Neural cell (in vitro differentiated cells): Measurements from ENCODE around the gene RIC8B. TPM values are rescaled to one million over a fixed set of nuclear protein-coding genes. Genes with fewer than 3 reads are reported as not detected.

Experiments
- H2AFZ ChIP-seq: fragments of 200-600, 300-800 bp; sonication (generic), shearing (Covaris generic); 2 replicates; pipeline ENCODE4 v1.6.0; 2014; ENCODE audit warnings: low read depth, mild to moderate bottlenecking, antibody characterized with exemption, low read length, moderate library complexity
- H3F3A ChIP-seq: fragments of 200-600 bp; shearing (Covaris generic); 2 replicates; pipeline ENCODE4 v1.6.1; 2016; ENCODE audit warnings: mild to moderate bottlenecking, moderate library complexity, mixed read lengths, antibody characterized with exemption, low read length; ENCODE audit not compliant: insufficient read depth, poor library complexity, severe bottlenecking
- H3K27ac ChIP-seq: fragments of 200-600, 300-800 bp; sonication (generic), shearing (Covaris generic); 2 replicates; pipeline ENCODE4 v1.5.1; 2014; ENCODE audit warnings: mild to moderate bottlenecking, low read length, moderate library complexity
- H3K27me3 ChIP-seq: fragments of 300-800, 200-600 bp; sonication (generic), shearing (Covaris generic); 2 replicates; pipeline ENCODE4 v1.6.0; 2014; ENCODE audit warnings: mild to moderate bottlenecking, low read depth, low read length, moderate library complexity; ENCODE audit not compliant: insufficient read depth
- H3K36me3 ChIP-seq: fragments of 300-800, 200-600 bp; sonication (generic), shearing (Covaris generic); 2 replicates; pipeline ENCODE4 v1.5.1; 2014; ENCODE audit warnings: mild to moderate bottlenecking, antibody characterized with exemption, low read length, moderate library complexity; ENCODE audit not compliant: insufficient read depth
- H3K4me2 ChIP-seq: fragments of 300-800, 200-600 bp; sonication (generic), shearing (Covaris generic); 2 replicates; pipeline ENCODE4 v1.6.0; 2014; ENCODE audit warnings: mild to moderate bottlenecking, low read length
- H3K4me3 ChIP-seq: fragments of 300-800, 200-600 bp; sonication (generic), shearing (Covaris generic); 2 replicates; pipeline ENCODE4 v1.5.1; 2014; ENCODE audit warnings: mild to moderate bottlenecking, low read length, moderate library complexity
- H3K79me2 ChIP-seq: fragments of 200-600 bp; shearing (Covaris generic); replicated peaks from 2 replicates; pipeline ENCODE4 v1.6.0; 2014; ENCODE audit warnings: mild to moderate bottlenecking, low read length, moderate library complexity; ENCODE audit not compliant: insufficient read depth
- H3K9ac ChIP-seq: fragments of 300-800, 200-600 bp; sonication (generic), shearing (Covaris generic); 2 replicates; pipeline ENCODE4 v1.6.1; 2016; ENCODE audit warnings: mild to moderate bottlenecking, low read length, mixed read lengths
- H3K9me2 ChIP-seq: fragments of 200-600 bp; shearing (Covaris generic); 2 replicates; pipeline ENCODE4 v1.6.1; 2016; ENCODE audit warnings: mild to moderate bottlenecking, low read length, mixed read lengths; ENCODE audit not compliant: insufficient read depth
- H3K9me3 ChIP-seq: fragments of 200-600, 300-800 bp; sonication (generic), shearing (Covaris generic); 2 replicates; pipeline ENCODE4 v1.6.1; 2016; ENCODE audit warnings: mild to moderate bottlenecking, mixed run types, low read length, moderate library complexity, mixed read lengths
- H4K20me1 ChIP-seq: fragments of 200-600 bp; shearing (Covaris generic); 2 replicates; pipeline ENCODE4 v1.6.1; 2016; ENCODE audit warnings: mild to moderate bottlenecking, mixed run types; ENCODE audit not compliant: insufficient read depth
- EP300 ChIP-seq: fragments of 450-650 bp; conservative IDR thresholded peaks from 2 replicates; pipeline ENCODE4 v1.6.1; 2014; ENCODE audit warnings: antibody characterized with exemption, mild to moderate bottlenecking, moderate library complexity; ENCODE audit not compliant: poor library complexity, severe bottlenecking
- EZH2 ChIP-seq: fragments of 200-600, 300-800 bp; shearing (Covaris generic), sonication (generic); IDR thresholded peaks from 2 replicates; pipeline ENCODE4 v1.6.1; 2014; ENCODE audit warnings: antibody characterized with exemption, low read length, borderline replicate concordance, mild to moderate bottlenecking; ENCODE audit not compliant: insufficient read depth, poor library complexity, severe bottlenecking
- MXI1 ChIP-seq: fragments of 450-650 bp; conservative IDR thresholded peaks from 2 replicates; pipeline ENCODE4 v1.6.1; 2014; ENCODE audit warnings: antibody characterized with exemption, mild to moderate bottlenecking; ENCODE audit not compliant: poor library complexity, severe bottlenecking
- POLR2AphosphoS5 ChIP-seq: IDR thresholded peaks from 2 replicates; pipeline ENCODE4 v1.6.1; 2012
- RAD21 ChIP-seq: fragments of 450-650 bp; conservative IDR thresholded peaks from 2 replicates; pipeline ENCODE4 v1.6.1; 2014; ENCODE audit warnings: antibody characterized with exemption, mild to moderate bottlenecking, moderate library complexity
- SMC3 ChIP-seq: fragments of 450-650 bp; conservative IDR thresholded peaks from 2 replicates; pipeline ENCODE4 v1.6.1; 2014; ENCODE audit warnings: antibody characterized with exemption, mild to moderate bottlenecking, moderate library complexity; ENCODE audit not compliant: poor library complexity
- TAF1 ChIP-seq: IDR thresholded peaks from 2 replicates; pipeline ENCODE4 v1.6.1; 2012; ENCODE audit warnings: low read depth
- polyA plus RNA-seq: library from polyadenylated mRNA; depleted of rRNA; stranded (reverse); fragments of >200 nt; gene quantifications from 2 replicates; pipeline ENCODE4 v1.2.3, GENCODE V29; 2014
- TF ChIP-seq, protein P1 (sequence below): fragments of 450-650 bp; IDR thresholded peaks from 2 replicates; pipeline ENCODE4 v1.5.1; 2014; ENCODE audit warnings: antibody characterized with exemption, mild to moderate bottlenecking, moderate library complexity; ENCODE audit not compliant: poor library complexity, severe bottlenecking
- TF ChIP-seq, protein P2 (sequence below): IDR thresholded peaks from 2 replicates; pipeline ENCODE4 v1.6.1; 2012; ENCODE audit warnings: borderline replicate concordance

RIC8B gene
- polyA plus RNA-seq, 1 donor from 2014 or later = 30.0 TPM

DNA sequence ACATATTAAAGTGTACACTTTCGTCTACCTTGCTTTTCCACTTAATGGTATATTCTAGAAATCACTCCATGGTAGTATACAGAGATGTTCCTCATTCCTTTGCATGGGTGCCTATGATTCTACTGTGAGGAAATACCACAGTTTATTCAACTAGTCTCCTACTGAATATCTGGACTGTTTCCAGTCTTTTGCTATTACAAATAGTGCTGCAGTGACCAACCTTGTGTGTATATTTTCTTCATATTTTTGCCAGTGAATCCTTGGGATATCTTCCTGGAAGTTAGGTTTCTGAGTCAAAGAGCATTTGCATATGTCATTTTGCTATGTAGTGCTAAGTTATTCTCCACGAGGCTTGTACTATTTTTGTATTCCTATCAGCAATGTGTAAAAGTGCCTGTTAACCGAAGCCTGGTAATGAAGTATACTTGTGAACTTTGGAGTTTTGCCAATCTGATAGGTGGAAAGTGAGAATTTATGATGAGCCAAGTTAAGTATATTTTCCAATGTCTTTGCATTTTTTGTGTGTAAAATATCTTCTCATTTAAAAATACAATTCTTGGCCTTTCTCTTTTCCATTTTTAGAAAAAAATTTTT is 149.9 kb downstream of the RIC8B start:
- Histone ChIP-seq H3K27me3 (no peaks in the 10 kb centered on the region), H3K27ac (no peak overlapping the region), H3K9ac (no peak overlapping the region), H3K9me2 (no peaks in the 10 kb centered on the region), H2AFZ (no peak overlapping the region), H3K9me3 (no peaks in the 10 kb centered on the region), H3F3A (no peaks in the 10 kb centered on the region), H3K4me2 (no peak overlapping the region), H4K20me1 (no peaks in the 10 kb centered on the region), H3K36me3 (no peaks in the 10 kb centered on the region), H3K4me3 (no peak overlapping the region), H3K79me2 (no peaks in the 10 kb centered on the region)
- no peak for TF ChIP-seq EP300
- no peak for TF ChIP-seq SMC3
- no peak for TF ChIP-seq RAD21
- TF ChIP-seq MXI1 = no peak
- TF ChIP-seq, protein P1, sequence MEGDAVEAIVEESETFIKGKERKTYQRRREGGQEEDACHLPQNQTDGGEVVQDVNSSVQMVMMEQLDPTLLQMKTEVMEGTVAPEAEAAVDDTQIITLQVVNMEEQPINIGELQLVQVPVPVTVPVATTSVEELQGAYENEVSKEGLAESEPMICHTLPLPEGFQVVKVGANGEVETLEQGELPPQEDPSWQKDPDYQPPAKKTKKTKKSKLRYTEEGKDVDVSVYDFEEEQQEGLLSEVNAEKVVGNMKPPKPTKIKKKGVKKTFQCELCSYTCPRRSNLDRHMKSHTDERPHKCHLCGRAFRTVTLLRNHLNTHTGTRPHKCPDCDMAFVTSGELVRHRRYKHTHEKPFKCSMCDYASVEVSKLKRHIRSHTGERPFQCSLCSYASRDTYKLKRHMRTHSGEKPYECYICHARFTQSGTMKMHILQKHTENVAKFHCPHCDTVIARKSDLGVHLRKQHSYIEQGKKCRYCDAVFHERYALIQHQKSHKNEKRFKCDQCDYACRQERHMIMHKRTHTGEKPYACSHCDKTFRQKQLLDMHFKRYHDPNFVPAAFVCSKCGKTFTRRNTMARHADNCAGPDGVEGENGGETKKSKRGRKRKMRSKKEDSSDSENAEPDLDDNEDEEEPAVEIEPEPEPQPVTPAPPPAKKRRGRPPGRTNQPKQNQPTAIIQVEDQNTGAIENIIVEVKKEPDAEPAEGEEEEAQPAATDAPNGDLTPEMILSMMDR = no peak
- TF ChIP-seq, protein P2, sequence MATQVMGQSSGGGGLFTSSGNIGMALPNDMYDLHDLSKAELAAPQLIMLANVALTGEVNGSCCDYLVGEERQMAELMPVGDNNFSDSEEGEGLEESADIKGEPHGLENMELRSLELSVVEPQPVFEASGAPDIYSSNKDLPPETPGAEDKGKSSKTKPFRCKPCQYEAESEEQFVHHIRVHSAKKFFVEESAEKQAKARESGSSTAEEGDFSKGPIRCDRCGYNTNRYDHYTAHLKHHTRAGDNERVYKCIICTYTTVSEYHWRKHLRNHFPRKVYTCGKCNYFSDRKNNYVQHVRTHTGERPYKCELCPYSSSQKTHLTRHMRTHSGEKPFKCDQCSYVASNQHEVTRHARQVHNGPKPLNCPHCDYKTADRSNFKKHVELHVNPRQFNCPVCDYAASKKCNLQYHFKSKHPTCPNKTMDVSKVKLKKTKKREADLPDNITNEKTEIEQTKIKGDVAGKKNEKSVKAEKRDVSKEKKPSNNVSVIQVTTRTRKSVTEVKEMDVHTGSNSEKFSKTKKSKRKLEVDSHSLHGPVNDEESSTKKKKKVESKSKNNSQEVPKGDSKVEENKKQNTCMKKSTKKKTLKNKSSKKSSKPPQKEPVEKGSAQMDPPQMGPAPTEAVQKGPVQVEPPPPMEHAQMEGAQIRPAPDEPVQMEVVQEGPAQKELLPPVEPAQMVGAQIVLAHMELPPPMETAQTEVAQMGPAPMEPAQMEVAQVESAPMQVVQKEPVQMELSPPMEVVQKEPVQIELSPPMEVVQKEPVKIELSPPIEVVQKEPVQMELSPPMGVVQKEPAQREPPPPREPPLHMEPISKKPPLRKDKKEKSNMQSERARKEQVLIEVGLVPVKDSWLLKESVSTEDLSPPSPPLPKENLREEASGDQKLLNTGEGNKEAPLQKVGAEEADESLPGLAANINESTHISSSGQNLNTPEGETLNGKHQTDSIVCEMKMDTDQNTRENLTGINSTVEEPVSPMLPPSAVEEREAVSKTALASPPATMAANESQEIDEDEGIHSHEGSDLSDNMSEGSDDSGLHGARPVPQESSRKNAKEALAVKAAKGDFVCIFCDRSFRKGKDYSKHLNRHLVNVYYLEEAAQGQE = no peak
- TF ChIP-seq EZH2 = no peak
- TF ChIP-seq POLR2AphosphoS5 = no peak
- TF ChIP-seq TAF1 = no peak

DNA sequence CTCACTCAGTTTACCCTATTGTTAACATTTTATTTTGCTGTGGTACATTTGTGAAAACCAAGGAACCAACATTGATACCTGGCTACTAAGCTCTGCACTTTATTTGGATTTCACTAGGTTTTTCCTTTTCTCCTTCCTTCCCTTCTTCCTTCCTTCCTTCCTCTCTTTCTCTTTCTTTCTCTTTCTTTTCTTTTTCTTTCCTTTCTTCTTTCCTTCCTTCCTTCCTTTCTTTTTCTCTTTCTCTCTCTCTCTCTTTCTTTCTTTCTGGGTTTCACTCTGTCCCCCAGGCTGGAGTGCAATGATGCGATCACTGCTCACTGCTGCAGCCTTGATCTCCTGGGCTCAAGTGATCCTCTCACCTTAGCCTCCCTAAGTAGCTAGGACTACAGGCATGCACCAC is 152.2 kb downstream of the RIC8B start:
- TF ChIP-seq EZH2 = no peak
- TF ChIP-seq RAD21 = no peak
- TF ChIP-seq TAF1 = no peak
- TF ChIP-seq EP300 = no peak
- TF ChIP-seq, protein P1 = no peak
- no peak for TF ChIP-seq POLR2AphosphoS5
- TF ChIP-seq SMC3 = no peak
- TF ChIP-seq, protein P2 = no peak
- no peak for TF ChIP-seq MXI1
- H2AFZ ChIP-seq = no peak overlapping the region
- no peaks in the 10 kb centered on the region for H3K27me3 ChIP-seq
- no peaks in the 10 kb centered on the region for H3K36me3 ChIP-seq
- no peaks in the 10 kb centered on the region for H3F3A ChIP-seq
- no peak overlapping the region for H3K4me2 ChIP-seq
- H3K4me3 ChIP-seq = no peak overlapping the region
- H3K9ac ChIP-seq = no peak overlapping the region
- H4K20me1 ChIP-seq = no peaks in the 10 kb centered on the region
- no peaks in the 10 kb centered on the region for H3K79me2 ChIP-seq
- no peaks in the 10 kb centered on the region for H3K9me3 ChIP-seq
- no peak overlapping the region for H3K27ac ChIP-seq
- H3K9me2 ChIP-seq = no peaks in the 10 kb centered on the region
